Stimulated activated CD4-positive, alpha-beta T cell treated with anti-CD3 and anti-CD28 coated beads, Interleukin-2, amount 100 ng/mL, for 4 hours (primary cell): ENCODE data around the gene ASTN1.

ENCODE experiments used
- DNase-seq: peaks from one replicate; pipeline ENCODE4 v3.0.0-alpha.2; 2020; ENCODE audit warnings: low read depth

The ASTN1 gene

GRCh38 chr1:176993587-176993986, 170.9 kb downstream of the ASTN1 start:
- no peak for DNase-seq

- DNase-seq: no peak
Measured at GRCh38 chr1:176989754-176990153, 174.8 kb downstream of the ASTN1 start.

DNA sequence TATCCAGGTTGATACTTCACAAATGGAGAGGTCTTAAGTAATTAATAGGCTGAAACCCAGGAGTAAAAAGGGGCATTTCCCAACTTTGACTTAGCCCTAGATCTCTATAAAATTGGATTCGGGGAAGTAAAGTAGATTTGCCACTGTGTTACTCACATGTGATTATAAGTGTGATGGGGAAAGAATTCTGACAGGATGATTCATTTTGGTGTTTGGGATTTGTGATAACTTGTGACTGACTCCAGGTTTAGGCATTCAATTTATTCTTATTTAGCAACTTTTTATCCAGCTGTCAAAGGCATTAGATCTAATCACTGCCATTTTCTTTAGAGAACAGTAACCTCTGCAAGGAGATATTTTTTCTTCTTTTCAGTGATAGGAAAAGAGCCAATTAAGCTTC, 175.5 kb downstream of the ASTN1 start:
- DNase-seq: no peak

- no peak for DNase-seq
Measured at GRCh38 chr1:176987016-176987415, 177.5 kb downstream of the ASTN1 start.

- DNase-seq: no peak
Measured at GRCh38 chr1:176983731-176984130, 180.8 kb downstream of the ASTN1 start.

DNA sequence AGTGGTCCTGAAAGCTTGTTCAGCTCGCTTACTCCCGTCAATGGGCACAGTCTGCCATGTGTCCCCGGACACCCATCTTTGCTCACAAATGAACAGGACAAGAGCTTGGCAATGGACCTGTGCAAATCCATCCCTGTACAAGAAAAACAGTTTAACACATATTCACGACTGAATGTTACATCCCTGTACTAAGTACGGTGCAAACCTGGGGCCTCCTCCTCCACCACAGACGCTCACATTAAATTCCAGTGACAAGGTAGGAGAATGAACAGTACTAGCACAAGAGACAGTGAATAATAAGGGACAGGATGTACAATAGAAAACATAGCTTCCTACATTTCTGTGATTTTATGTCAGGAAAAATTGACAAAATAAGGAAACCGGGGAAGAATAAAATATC, 187.7 kb downstream of the ASTN1 start:
- no peak for DNase-seq

GRCh38 chr1:176976225-176976624, 188.3 kb downstream of the ASTN1 start:
- no peak for DNase-seq

- no peak for DNase-seq
Measured at GRCh38 chr1:176964687-176965086, 199.8 kb downstream of the ASTN1 start.

- DNase-seq: no peak
Measured at GRCh38 chr1:176963181-176963580, 201.3 kb downstream of the ASTN1 start.

DNA sequence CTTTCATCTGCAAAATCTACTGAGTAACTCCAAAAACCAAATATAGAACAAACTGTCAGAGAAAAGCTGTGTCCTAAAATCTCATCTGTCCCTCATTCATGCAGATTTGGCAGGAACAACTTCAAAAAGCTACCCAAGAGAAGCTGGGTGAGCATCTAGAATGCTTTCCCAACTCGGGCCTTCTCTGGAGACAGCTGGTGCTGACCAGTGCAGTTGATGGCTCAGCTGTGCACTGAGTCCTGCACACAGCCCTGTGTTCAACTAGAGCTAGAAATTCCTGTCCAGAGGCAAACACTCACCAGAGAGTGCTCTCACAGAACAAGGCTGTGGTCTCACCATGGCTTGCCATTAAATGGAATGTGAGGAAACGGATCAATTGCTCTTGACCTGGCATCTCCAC, 202.8 kb downstream of the ASTN1 start:
- DNase-seq: no peak

DNA sequence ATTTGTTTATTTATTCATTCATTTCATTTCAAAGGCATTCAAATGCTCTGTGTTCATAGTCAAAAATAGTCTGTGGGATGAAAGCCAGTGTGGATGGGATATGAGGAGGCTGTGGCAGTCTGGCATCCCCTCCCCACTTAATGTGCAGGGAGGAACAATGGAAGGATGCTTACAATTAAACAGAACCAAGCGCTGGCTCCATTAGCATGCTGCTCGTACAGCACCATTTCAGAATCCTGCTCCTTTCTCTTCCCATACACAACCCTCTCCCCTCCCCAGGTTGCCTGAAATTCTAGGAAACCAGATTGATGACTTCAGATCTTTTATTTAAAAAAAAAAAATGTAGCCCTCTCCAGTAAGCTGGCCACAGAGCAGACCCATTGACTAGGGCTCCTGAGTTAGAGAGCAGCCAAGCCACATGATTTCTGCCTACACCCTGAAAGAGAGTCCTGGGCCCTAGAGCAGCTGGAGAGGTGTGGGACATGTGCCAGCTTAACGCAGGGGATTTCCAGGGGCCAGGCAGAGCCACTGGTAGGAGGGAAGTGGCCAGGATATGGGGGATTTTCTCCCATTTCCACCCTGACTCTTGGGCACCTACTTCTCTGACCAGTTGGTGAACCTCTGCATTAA, 205.2 kb downstream of the ASTN1 start:
- DNase-seq: no peak

- no peak for DNase-seq
Measured at GRCh38 chr1:176957603-176958002, 206.9 kb downstream of the ASTN1 start.

DNA sequence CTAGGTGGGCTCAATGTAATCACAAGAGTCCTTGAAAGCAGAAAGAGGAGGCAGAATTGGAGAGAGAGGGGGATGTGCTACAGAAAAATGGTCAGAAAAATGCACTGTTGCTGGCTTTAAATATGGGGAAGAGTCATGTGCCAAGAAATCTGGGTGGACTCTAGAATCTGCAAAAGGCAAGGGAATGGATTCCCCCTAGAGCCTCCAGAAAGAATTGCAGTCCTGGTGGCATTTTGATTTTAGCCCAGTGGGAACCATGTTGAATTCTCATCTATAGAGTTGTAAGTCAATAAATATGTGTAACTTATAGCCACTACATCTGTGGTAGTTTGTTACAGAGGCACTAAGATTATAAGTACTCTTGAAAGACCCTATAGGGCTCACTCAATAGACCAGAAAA, 210.3 kb downstream of the ASTN1 start:
- no peak for DNase-seq

- no peak for DNase-seq
Measured at GRCh38 chr1:176950736-176951324, 213.7 kb downstream of the ASTN1 start.

- DNase-seq: no peak
Measured at GRCh38 chr1:176949033-176949662, 215.4 kb downstream of the ASTN1 start.

DNA sequence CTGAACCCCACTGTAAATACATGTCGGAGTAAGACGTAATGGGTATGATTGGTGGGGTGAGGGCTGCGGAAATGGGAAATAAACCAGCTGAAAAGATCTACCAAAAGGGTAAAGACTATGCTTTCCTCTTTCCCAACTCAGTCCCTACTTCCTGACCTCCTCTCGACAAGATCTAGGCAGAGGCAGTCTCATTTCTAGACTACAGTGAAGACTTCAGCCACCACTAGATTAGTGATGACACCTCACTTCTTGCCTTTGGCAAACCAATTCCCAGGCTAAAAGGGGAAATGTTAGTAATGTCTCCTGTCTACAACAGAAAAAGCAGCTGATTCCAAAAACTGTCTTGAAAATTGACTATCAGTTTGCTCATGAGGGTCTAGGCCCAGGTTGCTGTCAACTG, 219.9 kb downstream of the ASTN1 start:
- DNase-seq: no peak

DNA sequence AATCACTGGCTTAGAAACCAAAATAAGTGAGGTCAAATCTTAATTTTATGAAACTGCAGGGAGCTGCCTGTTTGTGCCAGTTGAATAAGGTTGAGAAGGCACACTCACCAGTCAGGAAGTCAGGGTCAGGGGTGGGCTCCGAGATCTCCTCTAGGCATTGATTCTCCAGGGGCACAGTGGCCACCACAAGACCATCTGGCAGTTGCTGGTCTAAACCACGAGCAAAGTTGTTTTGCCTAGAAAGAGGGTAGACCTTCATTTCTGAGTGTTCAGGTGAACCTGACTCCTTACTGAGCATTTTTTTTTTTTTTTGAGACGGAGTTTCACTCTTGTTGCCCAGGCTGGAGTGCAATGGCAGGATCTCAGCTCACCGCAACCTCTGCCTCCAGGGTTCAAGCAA, 220.7 kb downstream of the ASTN1 start:
- DNase-seq: no peak

- DNase-seq: no peak
Measured at GRCh38 chr1:176942346-176942745, 222.2 kb downstream of the ASTN1 start.

DNA sequence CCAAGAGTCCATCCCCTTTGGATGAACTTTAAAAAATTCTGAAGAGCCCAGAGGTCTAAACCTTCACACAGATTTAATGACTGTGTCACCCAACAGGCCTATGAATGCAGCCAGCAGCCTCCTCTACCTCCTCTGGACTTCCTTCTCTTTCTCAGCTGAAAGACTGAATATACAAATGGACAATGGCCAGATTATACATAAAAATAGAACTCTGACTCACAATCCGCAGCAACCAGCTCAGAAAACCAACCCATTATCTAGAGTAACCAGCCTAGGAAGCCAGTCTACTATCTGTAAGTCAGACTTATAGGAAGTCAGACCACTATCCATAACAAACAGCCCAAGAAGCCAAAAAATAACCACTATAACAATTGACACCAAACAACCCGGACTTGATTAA, 224.5 kb downstream of the ASTN1 start:
- DNase-seq: no peak

DNA sequence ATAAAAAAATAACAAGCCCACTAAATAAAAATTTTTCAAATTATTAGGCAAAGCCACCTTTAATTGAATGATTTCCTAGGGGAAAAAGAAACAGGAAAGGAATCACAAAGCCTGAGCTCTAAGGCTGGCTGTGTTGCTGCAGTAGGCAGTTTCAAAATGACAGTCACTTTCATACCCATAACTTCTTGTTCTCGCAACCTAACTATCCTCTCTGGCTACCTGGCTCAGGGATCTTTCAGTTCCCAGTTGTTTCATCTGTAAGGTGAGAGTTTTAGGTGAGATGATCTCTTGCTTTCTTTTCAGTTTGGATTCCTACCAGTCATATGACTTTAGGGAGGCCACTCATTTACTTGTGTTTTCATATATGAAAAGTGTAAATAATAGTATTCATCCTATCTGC, 226.1 kb downstream of the ASTN1 start:
- no peak for DNase-seq

DNA sequence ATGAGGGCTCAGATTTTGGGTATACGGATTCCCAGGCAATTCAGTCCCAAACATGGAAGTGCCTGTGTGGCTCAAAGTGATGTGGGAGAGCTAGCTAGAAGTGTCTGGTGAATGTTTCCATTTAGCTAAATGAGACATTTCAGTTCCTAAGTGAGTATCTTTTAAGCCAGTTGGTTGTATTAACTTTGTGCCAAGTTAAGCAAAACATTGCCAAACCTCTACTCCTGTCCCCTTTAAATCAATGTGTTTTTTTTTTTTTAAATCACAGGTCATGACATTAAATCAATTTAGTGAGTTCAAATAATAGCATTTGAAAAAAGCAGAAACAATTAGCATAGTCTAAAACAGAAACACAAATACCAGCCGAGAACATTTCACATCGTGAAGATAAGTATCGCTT, 230.1 kb downstream of the ASTN1 start:
- DNase-seq: no peak

GRCh38 chr1:176932114-176933104, 232.1 kb downstream of the ASTN1 start:
- DNase-seq: no peak

- DNase-seq: no peak
Measured at GRCh38 chr1:176931526-176931925, 233.0 kb downstream of the ASTN1 start.
